ENCODE data around the gene MTUS2.

Gene MTUS2

DNA sequence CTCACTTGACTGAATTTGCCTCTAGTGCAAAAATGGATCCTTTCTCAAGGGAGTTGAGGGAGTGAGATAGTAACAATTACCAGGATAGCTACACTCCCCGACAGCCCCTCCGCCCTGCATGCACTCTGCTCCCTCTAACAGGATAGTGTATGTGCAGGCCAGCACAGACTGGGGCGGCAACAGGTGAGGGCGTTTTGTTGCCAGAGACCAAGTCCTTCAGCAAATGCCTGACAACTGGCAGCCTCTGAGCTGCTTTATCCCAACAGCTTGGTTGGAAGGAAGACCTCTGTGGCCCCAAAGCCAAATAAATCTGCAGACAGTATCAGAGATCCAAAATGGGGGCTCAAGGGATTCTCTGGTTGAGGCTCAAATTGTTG, 688.7 kb downstream of the MTUS2 start:
- no peak for TF ChIP-seq POLR2A (IDR thresholded peaks at IDR 0.05; ENCODE audit: low read depth, low read length)
- no peak for FAIRE-seq

DNA sequence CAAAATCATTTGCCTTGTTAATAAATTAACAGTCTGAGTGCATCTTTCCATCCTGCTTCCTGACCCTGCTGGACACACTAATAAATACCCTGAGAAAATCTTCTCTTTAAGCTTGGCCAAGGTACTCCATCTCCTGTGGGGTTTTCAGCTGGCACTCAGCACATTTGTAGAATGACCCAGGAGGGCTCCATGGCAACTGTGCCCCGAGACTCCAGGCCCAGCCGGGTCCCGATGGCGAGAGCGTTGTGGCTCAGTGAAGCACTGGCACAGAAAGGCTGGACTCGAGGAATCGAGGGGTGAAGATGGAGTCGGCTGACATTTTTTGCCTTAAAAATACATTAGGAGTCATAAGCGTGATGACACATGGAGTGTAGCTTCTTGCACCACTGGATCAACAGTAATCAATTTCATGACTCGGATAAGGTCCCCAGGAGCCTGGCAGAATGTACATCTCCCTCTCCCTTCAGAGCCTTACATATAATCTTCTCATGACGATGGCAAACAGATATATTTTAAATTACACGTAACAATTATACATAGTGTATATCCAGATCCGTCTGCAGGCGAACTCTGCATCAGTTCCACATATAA, 690.0 kb downstream of the MTUS2 start:
- DNase-seq (ENCODE audit: insufficient read length, low spot score) (no peak), FAIRE-seq (no peak)

More for the DNA sequence above, 688.7 kb downstream of the MTUS2 start:
- DNase-seq (ENCODE audit: insufficient read length, low spot score), result no peak

DNA sequence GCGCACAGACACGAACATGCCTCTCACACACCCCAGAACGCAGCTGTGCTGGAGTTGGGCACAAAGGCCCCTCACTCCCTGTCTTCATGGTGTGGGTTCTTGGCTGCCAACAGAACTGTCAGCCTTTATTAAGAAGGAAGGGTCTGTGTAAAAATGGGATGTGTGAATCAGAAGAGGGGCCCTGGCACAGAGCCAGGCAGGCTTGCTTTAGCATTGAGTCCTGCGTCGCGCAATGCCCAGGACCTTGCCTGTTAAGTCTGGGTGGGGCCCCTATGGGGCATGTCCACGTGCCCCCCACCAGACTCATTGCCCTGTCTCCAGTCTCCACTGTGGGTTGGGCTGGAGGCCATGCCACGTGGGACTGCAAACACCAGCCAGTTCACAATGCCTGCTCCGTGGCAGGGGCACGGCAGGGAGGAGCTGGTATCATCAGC, 690.5 kb downstream of the MTUS2 start:
- TF ChIP-seq POLR2A (IDR thresholded peaks at IDR 0.05; ENCODE audit: low read depth, low read length), result no peak
- FAIRE-seq (no peak), DNase-seq (ENCODE audit: insufficient read length, low spot score) (no peak)

More for the DNA sequence above, 690.0 kb downstream of the MTUS2 start:
- TF ChIP-seq POLR2A (IDR thresholded peaks at IDR 0.05; ENCODE audit: low read depth, low read length), result no peak

DNA sequence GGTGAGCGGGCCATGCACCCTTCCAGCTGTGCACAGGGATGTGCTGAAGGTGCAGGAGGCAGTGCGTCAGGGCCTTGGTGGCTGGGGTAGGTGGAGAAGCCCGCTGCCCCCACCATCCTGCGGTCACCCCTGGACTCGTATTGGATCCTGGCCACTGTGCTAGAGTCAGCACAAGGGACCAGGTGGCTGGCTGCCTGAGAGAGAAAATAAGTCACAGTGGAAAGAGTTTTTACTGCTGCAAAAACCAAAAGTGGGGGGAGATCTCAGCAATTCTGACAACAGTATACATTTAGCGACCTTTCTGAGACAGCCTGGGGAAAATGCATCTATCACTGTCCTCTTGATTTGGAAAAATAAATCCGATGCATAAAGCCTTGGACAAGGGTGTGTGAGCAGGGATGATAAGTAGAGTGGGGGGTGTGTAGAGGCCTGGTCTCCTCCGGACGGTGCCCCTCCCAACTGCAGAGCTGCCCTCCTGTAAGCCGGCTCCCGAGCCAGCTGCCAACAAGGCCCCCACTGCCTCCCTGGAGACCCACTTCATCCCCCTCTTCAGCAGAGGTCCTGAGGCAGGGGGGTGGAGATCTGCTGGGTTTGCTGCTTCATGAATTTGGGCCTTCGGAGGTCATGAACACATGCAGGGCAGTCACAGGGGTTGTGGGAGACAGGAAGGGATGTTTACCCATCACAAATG, 691.1 kb downstream of the MTUS2 start:
- no peak for TF ChIP-seq POLR2A (IDR thresholded peaks at IDR 0.05; ENCODE audit: low read depth, low read length)
- DNase-seq (ENCODE audit: insufficient read length, low spot score), result no peak
- no peak for FAIRE-seq

DNA sequence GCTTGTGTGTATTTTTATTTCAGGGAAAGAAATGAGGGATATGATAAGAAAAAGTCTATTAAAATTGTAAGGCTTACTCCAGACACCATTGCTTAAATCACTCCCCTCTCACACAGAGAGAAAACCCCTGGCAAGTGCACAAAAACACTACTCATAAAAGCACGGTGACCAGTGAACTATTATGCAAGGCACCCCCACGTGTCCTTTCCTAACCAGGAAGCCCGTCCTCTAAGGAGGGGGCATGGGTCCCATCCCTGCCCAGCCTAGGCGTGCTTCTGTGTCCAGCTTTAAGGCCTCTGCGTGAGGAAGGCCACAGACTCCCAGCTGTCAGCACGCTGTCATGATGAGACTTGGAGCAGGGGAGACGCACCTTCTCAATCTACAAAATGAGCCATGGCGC, 691.8 kb downstream of the MTUS2 start:
- no peak for DNase-seq (ENCODE audit: insufficient read length, low spot score)
- FAIRE-seq, result no peak
- TF ChIP-seq POLR2A (IDR thresholded peaks at IDR 0.05; ENCODE audit: low read depth, low read length), result no peak

DNA sequence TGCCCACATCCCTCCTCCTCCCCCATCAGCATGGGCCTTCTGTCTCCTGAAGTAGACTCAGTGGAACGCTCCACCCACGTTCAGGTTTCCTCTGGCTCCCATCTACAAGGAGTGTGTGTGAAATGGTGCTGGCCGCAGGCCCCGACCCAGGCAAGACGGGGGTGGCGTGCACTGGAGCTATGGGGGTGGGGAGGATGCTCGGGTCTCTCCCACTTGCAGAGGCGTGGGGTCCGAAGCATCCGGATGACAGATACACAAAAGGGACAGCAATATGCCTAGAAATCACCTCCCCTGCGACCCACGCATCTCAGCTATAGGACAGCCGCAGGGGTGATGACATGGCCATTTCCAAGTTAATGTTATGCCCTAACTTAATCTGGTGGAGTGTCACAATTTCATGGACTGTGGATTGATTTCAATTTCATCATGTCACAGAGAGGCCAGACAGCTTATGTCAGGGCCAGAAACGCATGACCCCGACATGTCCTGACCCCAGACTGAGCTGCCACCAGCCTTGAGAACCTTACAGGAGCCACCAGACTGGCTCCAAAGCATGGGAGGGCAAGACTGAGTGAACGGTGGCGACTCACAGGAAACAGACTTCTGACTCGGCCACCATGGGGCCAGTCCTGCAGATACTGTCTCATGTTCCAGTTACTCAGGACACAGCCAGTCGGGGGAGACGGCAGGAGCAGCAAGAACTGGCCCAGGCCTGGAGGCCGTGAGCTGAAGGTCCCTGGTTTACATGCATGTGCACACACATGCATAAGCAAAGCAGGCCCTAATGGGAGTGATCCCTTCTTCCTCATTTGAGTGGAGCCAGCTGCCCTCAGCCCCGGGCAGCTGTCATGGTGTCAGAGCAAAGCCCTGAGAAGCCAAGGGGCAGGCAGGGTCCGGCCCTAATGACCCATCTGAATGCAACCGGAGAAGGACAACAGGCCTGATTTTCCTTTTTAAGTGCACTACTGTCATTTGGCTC, 693.2 kb downstream of the MTUS2 start:
- TF ChIP-seq POLR2A (IDR thresholded peaks at IDR 0.05; ENCODE audit: low read depth, low read length), result no peak
- DNase-seq (ENCODE audit: insufficient read length, low spot score) (no peak), FAIRE-seq (no peak)

DNA sequence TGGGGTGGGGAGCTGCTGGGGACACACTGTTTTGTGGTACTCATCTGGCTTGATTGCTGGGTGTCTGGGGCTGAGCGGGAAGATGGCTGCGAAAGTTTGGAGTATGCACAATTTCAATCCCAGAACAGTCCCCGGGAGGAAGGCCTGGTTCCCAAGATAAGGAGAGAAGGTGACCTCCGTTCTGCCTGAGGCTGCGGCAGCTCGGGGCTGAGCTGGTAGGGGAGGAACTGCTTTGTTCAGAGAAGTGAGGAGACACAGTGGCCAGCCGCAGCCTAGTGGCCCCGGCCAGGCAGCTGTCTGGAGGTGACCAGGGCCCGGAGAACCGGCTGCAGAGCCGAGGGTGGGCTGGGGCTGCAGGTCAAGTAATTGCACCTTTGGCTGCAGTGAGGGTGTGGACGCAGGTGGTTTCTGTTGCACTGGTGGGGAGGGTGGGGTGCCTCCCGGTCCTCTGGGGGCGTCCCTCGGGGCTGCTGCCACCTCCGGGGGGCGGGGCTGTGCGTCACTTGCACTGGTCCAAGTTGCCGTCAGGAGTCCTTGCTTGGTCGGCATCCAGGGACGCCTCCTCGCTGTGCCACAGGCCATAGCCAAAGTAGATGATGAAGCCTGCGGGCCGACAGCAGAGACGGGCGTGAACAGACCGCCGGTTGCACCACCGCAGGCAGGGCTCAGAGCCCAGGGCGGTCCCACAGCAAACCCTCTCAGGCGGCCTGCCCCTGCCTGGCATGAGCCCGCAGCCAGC, 694.0 kb downstream of the MTUS2 start:
- DNase-seq (ENCODE audit: insufficient read length, low spot score), result no peak
- FAIRE-seq, result no peak
- no peak for TF ChIP-seq POLR2A (IDR thresholded peaks at IDR 0.05; ENCODE audit: low read depth, low read length)

DNA sequence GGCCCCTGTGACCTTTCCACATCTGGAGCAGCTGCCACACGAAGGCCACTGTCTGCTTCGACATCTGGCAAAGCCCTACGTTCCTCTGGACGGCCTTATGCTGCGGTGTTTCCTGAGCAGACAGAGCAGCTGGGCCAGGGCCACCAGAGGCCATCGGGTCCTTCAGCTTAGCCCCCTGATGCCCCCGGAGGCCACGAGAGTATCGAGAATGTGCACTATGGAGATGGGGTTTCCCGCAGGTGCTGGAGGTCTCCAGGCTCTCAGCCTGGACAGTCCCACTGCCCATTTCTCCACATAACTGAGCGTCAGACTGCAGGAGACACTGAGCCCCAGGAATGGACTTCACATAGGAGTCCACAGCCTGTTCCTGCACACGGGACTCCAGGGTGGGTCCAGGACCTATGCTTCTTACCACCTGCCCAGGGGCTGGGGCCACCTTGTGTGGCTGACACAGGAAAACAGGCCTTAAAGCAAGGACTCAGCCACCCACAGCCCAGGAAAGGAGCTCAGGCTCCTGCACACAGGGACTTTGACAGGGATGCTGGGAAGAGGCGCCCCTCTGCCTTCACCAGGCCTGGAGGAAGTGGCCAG, 694.7 kb downstream of the MTUS2 start:
- TF ChIP-seq POLR2A (IDR thresholded peaks at IDR 0.05; ENCODE audit: low read depth, low read length), result no peak
- no peak for FAIRE-seq
- DNase-seq (ENCODE audit: insufficient read length, low spot score), result no peak

DNA sequence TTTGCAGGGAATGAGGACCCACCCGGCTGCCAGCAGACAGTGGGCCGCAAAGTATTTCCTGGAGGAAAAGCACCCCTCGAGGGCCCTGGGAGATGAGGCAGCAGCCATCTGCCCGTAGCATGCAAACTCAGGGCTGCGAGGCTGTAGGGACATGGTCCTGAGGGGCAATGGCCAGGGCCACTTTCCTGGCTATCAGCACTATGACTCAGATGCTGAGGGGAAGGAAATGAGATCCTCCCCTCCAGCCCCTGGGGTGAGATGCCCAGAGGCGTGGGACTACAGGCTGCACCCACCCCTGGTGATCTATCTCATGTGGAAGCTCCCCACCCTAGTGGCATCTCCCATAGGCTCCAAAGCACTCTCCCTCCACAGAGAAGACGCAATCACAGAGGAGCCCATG, 695.2 kb downstream of the MTUS2 start:
- TF ChIP-seq POLR2A (IDR thresholded peaks at IDR 0.05; ENCODE audit: low read depth, low read length), result no peak
- no peak for FAIRE-seq
- no peak for DNase-seq (ENCODE audit: insufficient read length, low spot score)

DNA sequence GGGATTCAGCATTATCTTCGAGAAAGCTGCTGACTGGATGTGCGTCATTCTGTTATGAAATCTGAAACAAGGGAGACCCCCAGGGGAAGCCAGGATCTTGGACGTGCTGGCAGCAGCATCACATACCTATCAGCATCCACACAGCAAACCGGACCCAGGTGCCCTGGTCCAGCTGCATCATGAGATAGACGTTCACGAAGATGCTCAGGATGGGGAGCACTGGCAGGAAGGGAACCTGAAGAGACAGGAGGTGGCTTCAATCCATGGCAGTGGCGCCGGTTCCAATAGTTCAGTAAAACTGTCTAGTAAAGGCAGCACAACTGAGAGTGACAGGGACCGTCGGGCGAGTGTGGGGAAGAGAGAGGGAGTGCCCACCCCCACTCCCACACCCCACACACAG, 695.9 kb downstream of the MTUS2 start:
- DNase-seq (ENCODE audit: insufficient read length, low spot score), result no peak
- TF ChIP-seq POLR2A (IDR thresholded peaks at IDR 0.05; ENCODE audit: low read depth, low read length), result no peak
- FAIRE-seq, result no peak

DNA sequence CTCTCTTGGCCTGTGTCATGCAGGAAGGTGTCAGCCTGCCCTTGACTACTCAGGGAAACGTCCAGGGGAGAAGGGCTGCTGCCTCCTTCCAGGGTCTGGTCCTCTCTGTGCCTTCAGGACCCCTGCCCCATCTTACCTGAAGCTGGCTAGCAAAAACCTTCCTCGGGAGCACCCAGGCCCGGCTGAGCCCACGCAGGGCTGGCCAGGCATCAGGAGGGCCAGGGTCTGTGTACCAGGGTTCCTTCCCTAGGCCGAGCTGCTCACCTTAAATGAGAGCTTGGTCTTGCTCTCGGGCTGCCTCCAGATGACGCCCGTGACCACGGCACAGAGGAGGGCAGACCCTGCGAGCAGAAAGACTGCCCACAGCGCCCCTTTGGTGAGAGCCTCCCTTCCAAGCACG, 696.7 kb downstream of the MTUS2 start:
- no peak for TF ChIP-seq POLR2A (IDR thresholded peaks at IDR 0.05; ENCODE audit: low read depth, low read length)
- DNase-seq (ENCODE audit: insufficient read length, low spot score), result no peak
- no peak for FAIRE-seq

DNA sequence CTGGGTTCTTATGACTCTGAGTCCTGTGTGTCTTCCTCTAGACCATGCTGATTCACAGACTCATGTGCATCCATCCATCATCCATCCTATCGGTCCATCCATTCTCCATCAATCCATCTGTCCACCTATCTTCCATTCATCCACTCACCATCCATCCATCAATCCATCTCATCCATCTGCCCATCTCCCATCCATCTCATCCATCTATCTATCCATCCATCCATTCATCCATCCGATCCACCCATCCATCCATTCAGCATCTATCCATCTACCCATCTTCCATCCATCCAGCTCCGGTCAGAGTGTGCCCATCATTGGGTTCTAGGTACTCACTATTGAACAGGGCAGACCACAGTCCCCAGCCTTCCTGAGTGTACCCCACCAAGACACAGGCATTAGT, 699.8 kb downstream of the MTUS2 start:
- FAIRE-seq, result no peak
- TF ChIP-seq POLR2A (IDR thresholded peaks at IDR 0.05; ENCODE audit: low read depth, low read length), result no peak
- DNase-seq (ENCODE audit: insufficient read length, low spot score), result no peak

DNA sequence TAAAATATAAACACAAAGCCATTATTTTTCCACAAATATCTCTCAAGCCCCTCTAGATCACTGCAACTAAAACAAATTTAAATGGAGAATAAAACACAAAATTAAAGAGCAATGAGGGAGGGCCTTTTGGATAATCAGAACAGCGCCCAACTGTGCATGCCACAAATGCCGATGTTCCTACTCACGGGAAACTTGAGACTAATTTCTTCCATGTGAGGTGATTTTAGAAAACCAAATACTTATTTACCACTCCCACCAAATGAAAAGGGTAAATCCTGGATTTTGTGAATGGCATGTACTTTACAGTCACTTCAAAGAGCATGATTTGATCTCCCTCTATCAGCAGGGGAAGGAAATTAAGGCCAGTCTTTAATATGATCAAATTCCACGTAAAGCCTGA, 700.5 kb downstream of the MTUS2 start:
- DNase-seq (ENCODE audit: insufficient read length, low spot score), result no peak
- no peak for FAIRE-seq
- TF ChIP-seq POLR2A (IDR thresholded peaks at IDR 0.05; ENCODE audit: low read depth, low read length), result no peak
